ENCODE measurements around the gene SLC32A1. TPM values are rescaled to one million over a fixed set of nuclear protein-coding genes. Genes with fewer than 3 reads are reported as not detected.

Gene SLC32A1

Small RNAs within 50 kb of the gene (small RNA-seq; reads per million reads assigned to genes)
- gene RF00017: not detected

All from skeletal muscle satellite cell (primary cell).